H1 (cell line): ENCODE data around the gene BAIAP2. TPM values are rescaled to one million over a fixed set of nuclear protein-coding genes. Genes with fewer than 3 reads are reported as not detected.

ENCODE experiments used
- ATF3 ChIP-seq: IDR thresholded peaks from 2 replicates; pipeline ENCODE4 v1.6.1; 2011; ENCODE audit warnings: low read depth, mild to moderate bottlenecking, low read length; ENCODE audit not compliant: insufficient read depth
- RNF2 ChIP-seq: fragments of 200-900, 300-1000 bp; sonication (generic); IDR thresholded peaks from 2 replicates; pipeline ENCODE4 v1.7.1; 2016; ENCODE audit warnings: borderline replicate concordance, low read depth, mild to moderate bottlenecking, antibody characterized with exemption, low read length; ENCODE audit not compliant: poor library complexity, severe bottlenecking; ENCODE audit errors: missing control alignments
- polyA plus RNA-seq, 7 experiments: library from polyadenylated mRNA; depleted of rRNA in 3 of 7; stranded (reverse) in 5 of 7; unstranded in 2 of 7; fragments of >200 nt in 5 of 7; fragments of 200-250 nt in 2 of 7; gene quantifications; 1 replicate in 5 of 7; 2 replicates in 1 of 7; 4 replicates in 1 of 7; pipeline versions ENCODE4 v1.2.1 to v1.2.3, GENCODE V29; 2011 to 2013; ENCODE audit warnings: missing spikeins in 2 of 7, mixed read lengths in 2 of 7
- total RNA-seq: library from RNA; stranded (reverse); fragmentation: NEBNext Ultra II Directional; extraction: Animal tissue kit (Norgen Biotek cat#: 25700); gene quantifications from 2 replicates; pipeline ENCODE4 v1.2.1, GENCODE V29; 2021

The BAIAP2 gene
- total and polyA plus RNA-seq, 2 of the 8 experiments (the other 6 are each of a cell fraction or from before 2014, with no cell fraction given), result 10.0 to 22.8 TPM

- TF ChIP-seq RNF2 (no peak), ATF3 (no peak)
Observed at GRCh38 chr17:81161536-81161935, 126.6 kb downstream of the BAIAP2 start (continued).
